Activated T-cell treated with anti-CD3 and anti-CD28 coated beads for 48 hours (primary cell): ENCODE data around the gene DPY19L1.
"Not testable (repeated sequence)": the region's sequence is repeated elsewhere in the genome, so short reads cannot be mapped to it uniquely, and the experiment has no call there.

Experiments
- DNase-seq: peaks from one replicate; pipeline ENCODE4 v3.0.0-alpha.2; 2020; ENCODE audit warnings: low read depth

The DPY19L1 gene

DNA sequence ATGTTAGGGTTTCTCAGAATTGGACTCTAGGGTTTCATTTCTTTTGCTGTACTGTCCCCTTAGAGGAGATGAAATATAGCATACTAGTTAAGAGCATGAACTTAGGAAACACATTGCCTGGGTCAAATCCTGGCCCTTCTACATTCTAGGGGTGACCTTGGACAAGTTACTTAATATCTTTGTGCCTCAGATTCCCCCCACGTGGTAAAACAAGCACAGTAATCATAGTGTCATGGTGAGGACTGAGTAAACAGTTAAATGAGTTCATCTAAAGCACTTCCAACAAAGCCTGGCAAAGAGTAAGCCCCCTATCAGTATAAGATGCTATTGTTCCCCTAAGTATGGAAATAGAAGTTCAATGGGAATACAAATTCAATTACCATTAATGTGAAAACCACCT is 5.1 kb downstream of the DPY19L1 start:
- DNase-seq, result no peak

DNA sequence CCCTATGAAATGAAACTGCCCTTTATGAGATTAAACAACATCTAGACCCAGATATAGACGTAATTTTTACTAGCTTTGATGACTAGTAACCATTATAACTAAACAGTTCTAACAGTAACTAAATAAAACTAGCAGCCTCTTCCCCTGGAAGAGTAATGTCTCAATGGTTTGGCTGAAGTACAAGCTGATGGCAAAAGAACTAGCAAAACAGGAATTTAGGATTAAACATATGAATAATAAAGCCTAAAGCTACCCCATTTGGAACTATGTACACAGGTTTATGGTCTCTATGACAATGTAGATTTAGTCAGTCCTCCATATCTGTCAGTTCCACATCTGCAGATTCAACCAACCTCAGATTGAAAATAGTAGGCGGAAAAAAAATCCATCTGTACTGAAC is 6.4 kb downstream of the DPY19L1 start:
- no peak for DNase-seq

DNA sequence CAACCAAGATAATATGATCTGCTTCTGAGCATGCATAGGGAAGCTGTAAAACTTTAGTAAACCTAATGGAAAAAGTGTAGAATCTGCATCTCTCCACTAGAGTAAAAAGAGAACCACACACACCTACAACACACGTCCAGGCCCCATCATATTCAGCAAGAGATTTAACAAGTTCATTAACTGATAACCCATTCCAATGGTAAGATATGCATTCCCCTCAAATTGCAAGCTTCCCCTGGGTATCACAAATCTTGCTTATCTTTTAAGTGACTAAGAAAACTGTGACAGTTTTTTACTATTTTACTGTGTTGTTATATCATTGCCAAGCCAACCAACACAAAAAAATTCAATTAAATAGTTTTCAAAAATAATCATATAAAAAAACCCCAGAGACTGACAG is 8.0 kb downstream of the DPY19L1 start:
- DNase-seq, result no peak

GRCh38 chr7:35026150-35026549 is 11.1 kb downstream of the DPY19L1 start:
- DNase-seq, result no peak

- no peak for DNase-seq
These were observed 11.9 kb downstream of the DPY19L1 start for GRCh38 chr7:35025369-35025870.

DNA sequence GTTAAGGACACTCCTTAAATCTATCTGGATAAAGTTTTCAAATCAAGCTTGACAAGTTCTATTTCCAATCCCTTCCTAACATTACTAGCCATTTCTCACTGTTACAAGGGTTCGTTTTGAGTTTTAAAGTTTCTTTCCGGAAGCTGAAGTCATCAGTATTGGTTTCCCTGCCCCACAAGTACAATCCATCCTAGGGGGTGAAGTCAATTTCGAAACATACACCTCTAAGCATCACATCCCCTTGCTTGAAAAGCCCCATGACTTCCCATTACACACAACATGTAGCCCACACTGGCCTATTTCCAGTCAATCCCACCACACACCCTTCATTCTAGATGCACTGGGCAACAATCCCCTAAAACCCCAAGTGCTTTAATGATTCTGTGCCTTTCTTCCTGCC is 13.0 kb downstream of the DPY19L1 start:
- DNase-seq, result no peak

DNA sequence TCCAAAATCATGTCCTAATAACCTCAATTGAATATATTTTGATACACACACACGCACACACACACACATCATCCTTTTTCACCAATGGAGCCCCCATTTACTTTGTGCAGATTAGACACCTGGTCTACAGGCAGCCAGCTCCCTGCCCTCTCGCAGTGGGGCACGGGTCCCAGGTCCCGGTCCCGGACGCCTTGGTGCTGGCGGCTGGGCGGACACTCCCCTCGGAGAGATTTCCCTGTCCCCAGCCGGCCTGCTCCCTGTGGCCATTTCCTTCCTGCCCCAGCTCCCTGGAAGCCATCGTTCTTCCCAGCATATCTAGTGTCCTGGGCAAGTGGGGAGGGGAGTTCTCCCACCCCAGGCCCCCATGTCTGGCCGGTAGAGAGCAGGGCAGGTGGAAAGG is 14.6 kb downstream of the DPY19L1 start:
- no peak for DNase-seq

GRCh38 chr7:35021445-35021844 is 15.8 kb downstream of the DPY19L1 start:
- DNase-seq, result no peak

- DNase-seq, result no peak
These were observed 17.5 kb downstream of the DPY19L1 start for GRCh38 chr7:35019801-35020200.

DNA sequence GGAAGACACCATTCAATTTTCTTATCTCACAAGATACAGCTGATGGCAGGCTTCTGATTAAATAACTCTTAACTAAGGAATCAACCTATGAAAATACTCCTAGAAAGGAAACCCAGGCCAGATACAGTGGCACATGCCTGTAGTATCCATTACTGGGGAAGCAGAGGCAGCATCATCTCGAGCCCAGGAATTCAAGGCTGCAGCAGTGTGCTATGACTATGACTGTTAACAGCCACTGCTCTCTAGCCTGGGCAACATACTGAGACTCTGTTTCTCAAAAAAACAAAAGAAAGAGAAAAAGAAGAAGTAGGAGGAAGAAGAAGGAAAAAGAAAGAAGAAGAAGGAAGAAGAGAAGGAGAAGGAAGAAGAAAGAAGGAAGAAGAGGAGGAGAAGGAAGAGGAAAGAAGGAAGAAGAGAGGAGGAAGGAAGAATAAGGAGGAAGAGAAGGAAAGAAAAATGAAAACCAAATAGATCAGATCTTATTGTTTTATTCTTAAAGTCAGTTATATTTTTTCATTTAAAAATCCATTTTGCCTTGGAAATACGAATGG is 18.0 kb downstream of the DPY19L1 start:
- no peak for DNase-seq

DNA sequence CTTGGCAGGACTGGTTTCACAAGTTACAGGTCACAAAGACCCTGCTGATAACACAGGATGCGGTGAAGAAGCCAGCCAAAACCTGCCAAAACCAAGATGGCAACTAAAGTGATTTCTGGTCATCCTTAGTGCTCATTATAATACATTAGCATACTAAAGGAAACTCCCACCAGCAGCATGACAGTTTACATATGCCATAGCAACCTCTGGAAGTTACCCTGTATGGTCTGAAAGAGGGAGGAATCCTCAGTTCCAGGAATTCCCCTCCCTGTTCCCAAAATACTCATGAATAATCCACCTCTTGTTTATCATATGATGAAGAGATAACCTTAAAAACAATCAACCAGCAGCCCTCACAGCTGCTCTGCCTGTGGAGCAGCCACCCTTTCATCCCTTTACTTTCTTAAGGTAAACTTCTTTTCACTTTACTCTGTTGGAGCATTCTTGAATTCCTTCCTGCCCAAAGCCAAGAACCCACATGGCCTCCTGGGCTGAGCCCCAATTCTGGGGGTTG is 21.9 kb downstream of the DPY19L1 start:
- no peak for DNase-seq

DNA sequence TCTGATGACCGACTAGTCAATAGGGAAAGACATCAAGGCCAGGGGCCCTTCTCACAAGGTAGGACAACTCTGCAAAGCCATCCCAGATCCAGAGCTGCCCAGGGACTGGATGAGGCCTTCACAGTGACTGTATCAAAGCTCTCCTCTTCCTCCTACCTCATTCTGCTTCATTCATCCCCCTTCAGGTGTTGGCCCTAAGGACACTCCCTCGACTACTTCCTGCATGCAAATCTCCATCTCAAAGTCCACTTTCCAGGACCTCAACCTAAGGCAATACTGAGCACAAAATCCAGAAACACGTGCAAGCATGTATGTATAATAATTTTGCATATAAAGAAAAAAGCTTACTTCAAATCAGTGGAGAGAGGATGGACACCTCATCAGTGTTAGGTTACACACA is 25.1 kb downstream of the DPY19L1 start:
- DNase-seq, result no peak

DNA sequence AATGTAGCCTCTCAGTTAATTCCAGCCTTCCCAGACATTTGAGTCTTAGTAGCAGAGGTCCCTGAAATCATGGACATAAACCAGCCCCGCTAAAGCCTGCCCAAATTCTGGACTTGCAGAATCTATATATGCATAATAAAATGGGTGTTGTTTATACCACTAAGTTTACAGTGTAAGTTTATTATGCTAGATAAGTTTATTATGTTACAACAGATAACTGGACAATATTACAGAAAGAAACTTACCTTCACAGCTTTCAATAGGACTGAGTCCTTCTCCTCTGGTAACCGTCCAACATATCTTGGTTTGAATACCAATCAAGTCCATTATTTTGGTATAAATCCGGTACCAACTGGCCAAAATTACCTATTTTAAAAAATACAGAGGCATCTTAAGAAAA is 26.2 kb downstream of the DPY19L1 start:
- DNase-seq, result no peak

DNA sequence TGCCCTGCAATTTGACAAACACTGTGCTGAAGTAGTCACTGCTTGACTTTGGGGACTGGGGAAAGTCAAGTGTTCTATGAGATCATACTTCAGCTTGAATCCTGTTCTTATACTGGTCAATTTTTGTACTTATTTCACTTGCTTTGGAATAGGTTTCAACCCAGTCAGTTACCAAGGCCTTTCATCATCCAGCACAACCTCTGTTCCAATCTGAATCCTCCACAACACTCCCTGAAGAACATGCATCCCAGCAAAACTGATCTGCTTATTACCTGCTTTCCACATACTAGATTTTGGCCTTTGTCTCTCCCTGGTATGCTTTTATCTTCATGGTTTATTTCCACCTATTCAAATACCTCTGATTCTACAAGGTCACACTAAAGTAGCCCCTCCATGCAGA is 29.5 kb downstream of the DPY19L1 start:
- DNase-seq, result no peak

DNA sequence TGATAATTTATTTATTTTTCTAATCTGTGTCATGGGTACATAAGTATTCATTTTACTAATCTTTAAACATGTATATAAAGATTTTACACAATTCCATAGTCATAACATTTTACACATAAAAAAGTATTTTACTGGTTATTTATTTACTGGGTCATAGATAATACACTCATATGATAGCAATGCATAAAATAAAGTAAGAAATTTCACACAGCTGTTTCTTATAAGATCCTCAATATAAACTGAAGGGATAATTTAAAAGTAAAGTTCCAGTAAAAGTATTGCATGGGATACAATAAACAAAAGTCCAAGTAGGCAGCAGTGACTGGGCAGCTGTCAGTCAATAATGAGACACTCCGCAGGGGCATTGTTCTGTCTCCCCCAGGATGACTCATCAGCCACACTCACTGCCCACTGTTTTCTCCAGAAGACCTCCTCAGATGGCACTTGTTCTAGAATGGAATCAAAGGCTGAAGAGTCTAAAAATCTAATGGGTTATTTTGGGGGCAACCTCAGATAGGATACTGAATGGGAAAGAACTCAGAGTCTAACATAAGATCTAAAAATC is 32.7 kb downstream of the DPY19L1 start:
- DNase-seq, result no peak

- no peak for DNase-seq
These were observed 33.5 kb downstream of the DPY19L1 start for GRCh38 chr7:35003679-35004303.

- not testable (repeated sequence) for DNase-seq
These were observed 34.1 kb downstream of the DPY19L1 start for GRCh38 chr7:35003177-35003650.

- not testable (repeated sequence) for DNase-seq
These were observed 39.0 kb downstream of the DPY19L1 start for GRCh38 chr7:34998335-34998734.

- not testable (repeated sequence) for DNase-seq
These were observed 40.7 kb downstream of the DPY19L1 start for GRCh38 chr7:34996423-34997090.

DNA sequence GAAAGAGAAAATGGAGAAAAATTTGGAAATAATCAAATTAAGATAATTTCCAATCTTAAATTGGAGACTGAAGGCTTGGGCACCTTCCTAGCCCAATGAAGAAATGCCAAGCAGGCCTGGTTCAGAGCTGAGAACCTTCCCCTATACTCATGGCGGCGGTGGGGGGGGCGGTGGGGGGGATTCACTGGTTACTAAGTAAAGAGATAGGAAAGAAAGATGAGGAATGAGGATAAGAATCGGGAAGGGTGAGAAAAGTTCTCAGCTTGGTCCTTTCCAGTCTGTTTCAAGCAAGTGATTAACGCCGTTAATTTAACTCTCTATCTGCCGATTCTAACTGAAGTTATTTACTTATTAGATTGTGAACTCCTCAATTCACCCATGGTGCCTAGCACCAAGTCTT is 41.5 kb downstream of the DPY19L1 start:
- no peak for DNase-seq

- peak; percentile 37 for DNase-seq
These were observed 45.1 kb downstream of the DPY19L1 start for GRCh38 chr7:34991938-34992840.
